Esophagus squamous epithelium (tissue), 4 donors: Measurements from ENCODE around the gene PCBP1.

Source experiments
- CTCF ChIP-seq, 6 experiments: fragments of 450-650 bp in 4 of 6; fragments of 200-600 bp in 2 of 6; sonication (generic) in 2 of 6; IDR thresholded peaks; one replicate each; pipeline ENCODE4 v1.5.1; 2016 to 2019; ENCODE audit warnings: antibody characterized with exemption in 6 of 6, mild to moderate bottlenecking in 4 of 6, moderate library complexity in 4 of 6
- POLR2A ChIP-seq, 4 donors: fragments of 450-650 bp; IDR thresholded peaks; one replicate each; pipeline ENCODE4 v1.6.1; 2017; ENCODE audit warnings: antibody characterized with exemption in 4 of 4, mild to moderate bottlenecking in 4 of 4, moderate library complexity in 3 of 4

- TF ChIP-seq POLR2A (IDR thresholded peaks at IDR 0.05) (no peak), CTCF (IDR thresholded peaks at IDR 0.05) (no peak)
Measured at GRCh38 chr2:70091816-70092215, 4.5 kb downstream of the PCBP1 start.
